ENCODE results near the gene NIPAL4. TPM values are rescaled to one million over a fixed set of nuclear protein-coding genes. Genes with fewer than 3 reads are reported as not detected.

The NIPAL4 gene
- total RNA-seq, 1 experiment from 2014 or later = not detected

GRCh38 chr5:157505496-157505895, 45.5 kb downstream of the NIPAL4 start:
- POLR2A ChIA-PET (ENCODE audit: low non-redundant PET) = no interaction called here
- Histone ChIP-seq H3K27me3 (replicated peaks; ENCODE audit: insufficient read depth, low read depth, low read length, poor library complexity) (no peaks in the 10 kb centered on the region), H3K4me1 (ENCODE audit: insufficient read depth, low read length, poor library complexity, severe bottlenecking) (no peaks in the 10 kb centered on the region), H3K9me3 (ENCODE audit: low read depth, low read length, poor library complexity, severe bottlenecking) (no peaks in the 10 kb centered on the region), H3K27ac (ENCODE audit: low read depth, low read length, poor library complexity, severe bottlenecking) (no peak overlapping the region), H3K4me3 (ENCODE audit: low read depth, low read length, poor library complexity, severe bottlenecking) (no peak overlapping the region), H3K36me3 (ENCODE audit: insufficient read depth, low read length, poor library complexity, severe bottlenecking) (no peaks in the 10 kb centered on the region)
- DNase-seq (ENCODE audit: low spot score) = no peak
- CTCF ChIA-PET = no interaction called here
- TF ChIP-seq EZH2 (IDR thresholded peaks at IDR 0.05; ENCODE audit: borderline replicate concordance, low read depth, low read length, poor library complexity, severe bottlenecking) (no peak), CTCF (conservative IDR thresholded peaks at IDR 0.05; ENCODE audit: low read depth, low read length) (no peak)
- BruUV-seq (replicated peaks) = no TSS peak
- intact Hi-C loops (cut with micrococcal nuclease; ENCODE audit: unreplicated experiment) = no loop called here

- Histone ChIP-seq H3K27ac (ENCODE audit: low read depth, low read length, poor library complexity, severe bottlenecking) (no peak overlapping the region), H3K36me3 (ENCODE audit: insufficient read depth, low read length, poor library complexity, severe bottlenecking) (no peaks in the 10 kb centered on the region), H3K27me3 (replicated peaks; ENCODE audit: insufficient read depth, low read depth, low read length, poor library complexity) (no peaks in the 10 kb centered on the region), H3K9me3 (ENCODE audit: low read depth, low read length, poor library complexity, severe bottlenecking) (no peaks in the 10 kb centered on the region), H3K4me1 (ENCODE audit: insufficient read depth, low read length, poor library complexity, severe bottlenecking) (no peaks in the 10 kb centered on the region), H3K4me3 (ENCODE audit: low read depth, low read length, poor library complexity, severe bottlenecking) (no peak overlapping the region)
- TF ChIP-seq CTCF (conservative IDR thresholded peaks at IDR 0.05; ENCODE audit: low read depth, low read length) (no peak), EZH2 (IDR thresholded peaks at IDR 0.05; ENCODE audit: borderline replicate concordance, low read depth, low read length, poor library complexity, severe bottlenecking) (no peak)
- ChIA-PET POLR2A (ENCODE audit: low non-redundant PET) (no interaction called here), CTCF (no interaction called here)
- no TSS peak for BruUV-seq (replicated peaks)
- DNase-seq (ENCODE audit: low spot score) = no peak
- intact Hi-C loops (cut with micrococcal nuclease; ENCODE audit: unreplicated experiment) = no loop called here
Observed at GRCh38 chr5:157506066-157506590, 46.1 kb downstream of the NIPAL4 start.

- Histone ChIP-seq H3K36me3 (ENCODE audit: insufficient read depth, low read length, poor library complexity, severe bottlenecking) (no peaks in the 10 kb centered on the region), H3K27ac (ENCODE audit: low read depth, low read length, poor library complexity, severe bottlenecking) (no peak overlapping the region), H3K4me3 (ENCODE audit: low read depth, low read length, poor library complexity, severe bottlenecking) (no peak overlapping the region), H3K9me3 (ENCODE audit: low read depth, low read length, poor library complexity, severe bottlenecking) (no peaks in the 10 kb centered on the region), H3K27me3 (replicated peaks; ENCODE audit: insufficient read depth, low read depth, low read length, poor library complexity) (no peaks in the 10 kb centered on the region), H3K4me1 (ENCODE audit: insufficient read depth, low read length, poor library complexity, severe bottlenecking) (no peaks in the 10 kb centered on the region)
- TF ChIP-seq EZH2 (IDR thresholded peaks at IDR 0.05; ENCODE audit: borderline replicate concordance, low read depth, low read length, poor library complexity, severe bottlenecking) (no peak), CTCF (conservative IDR thresholded peaks at IDR 0.05; ENCODE audit: low read depth, low read length) (no peak)
- CTCF ChIA-PET = no interaction called here
- DNase-seq (ENCODE audit: low spot score) = no peak
- POLR2A ChIA-PET (ENCODE audit: low non-redundant PET) = no interaction called here
- BruUV-seq (replicated peaks) = no TSS peak
- intact Hi-C loops (cut with micrococcal nuclease; ENCODE audit: unreplicated experiment) = no loop called here
Observed at GRCh38 chr5:157506981-157507780, 47.2 kb downstream of the NIPAL4 start.

Measured in A673 (cell line).